Mammary microvascular endothelial cell (primary cell): Measurements from ENCODE around the gene TFCP2. TPM values are rescaled to one million over a fixed set of nuclear protein-coding genes. Genes with fewer than 3 reads are reported as not detected.

ENCODE experiments used
- total RNA-seq: library from RNA; depleted of rRNA; stranded (reverse); fragments of >200 nt; gene quantifications from 2 replicates; pipeline ENCODE4 v1.2.3, GENCODE V29; 2015

Gene TFCP2
- total RNA-seq, result 8.3 and 9.5 TPM in 2 replicates

GRCh38 chr12:51172515-51173431 lies at the start of gene TFCP2:
TSS of gene TFCP2 (minus strand) at chr12:51173135. CDS start at chr12:51172422, 713 bp downstream.

DNA sequence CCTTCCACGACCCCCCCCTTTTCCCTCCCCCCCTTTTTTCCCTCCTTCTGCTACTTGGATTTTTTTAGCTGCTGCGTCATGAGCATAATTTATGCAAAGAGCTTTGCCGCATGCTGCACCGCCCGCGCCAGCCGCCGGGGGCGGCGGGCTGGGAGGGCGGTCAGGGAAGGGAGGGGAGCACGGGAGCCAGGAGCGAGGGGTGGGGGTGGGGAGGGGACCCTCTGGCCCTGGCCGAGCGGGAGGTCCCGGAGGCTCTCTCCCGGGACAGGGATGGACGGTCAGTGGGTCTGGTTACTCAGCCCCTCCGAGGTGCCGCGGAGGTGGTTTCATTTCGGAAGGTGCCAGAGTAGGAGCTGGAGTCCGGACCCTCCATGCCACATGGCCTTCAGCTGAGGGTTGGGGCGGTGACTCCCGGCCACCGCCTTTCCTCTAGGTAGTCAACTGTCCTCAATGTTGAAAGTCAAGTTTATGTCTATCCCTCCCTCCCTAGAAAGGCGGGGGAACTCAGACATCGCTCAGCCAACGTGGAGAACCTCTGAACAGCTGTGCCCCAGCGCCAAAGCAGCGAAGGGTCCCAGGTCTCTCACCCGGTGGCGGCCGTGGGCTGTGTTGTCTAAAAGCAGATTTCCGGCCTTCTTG lies 45.2 kb upstream of the TFCP2 start, which contains the start of gene POU6F1:
Gene POU6F1 (minus strand): TSS at position 95 of the 639 bp plus-strand sequence. CDS start 11,226 bp downstream, outside the sequence.

DNA sequence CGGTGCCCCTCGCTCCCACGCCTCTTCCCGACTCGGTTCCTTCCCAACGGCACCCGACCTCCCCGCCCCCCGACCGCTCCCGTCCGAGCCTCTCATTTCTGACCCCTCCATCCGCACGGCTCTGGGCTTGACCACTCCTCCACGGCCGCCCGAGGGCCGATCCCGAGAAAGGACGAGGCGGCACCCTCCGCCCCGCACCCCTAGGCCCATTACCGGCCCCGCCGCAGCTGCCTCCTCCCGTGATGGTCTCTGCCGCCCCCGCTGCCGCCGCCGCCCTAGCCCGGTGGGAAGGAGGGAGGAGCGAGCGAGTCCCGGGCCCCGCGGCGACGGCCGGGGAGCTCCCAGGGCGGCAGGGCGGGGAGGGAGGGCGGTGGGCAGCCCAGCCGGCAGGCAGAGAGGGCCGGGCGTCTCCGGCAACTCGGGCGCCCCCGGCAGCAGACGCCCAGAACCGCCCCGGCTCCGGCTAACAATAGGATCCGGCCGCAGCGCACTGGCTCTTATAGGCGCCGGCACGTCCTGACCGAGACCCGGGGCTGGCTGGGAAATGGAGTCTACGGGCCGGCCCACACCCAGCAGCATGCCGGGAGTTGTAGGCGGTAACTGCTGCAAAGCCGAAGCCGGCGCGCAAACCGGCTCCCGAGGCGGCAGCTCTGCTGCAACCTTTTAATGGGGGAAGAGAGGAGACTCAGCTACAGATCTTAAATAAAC lies 89.7 kb downstream of the TFCP2 start, which contains the start of gene CSRNP2:
Gene CSRNP2 (minus strand): TSS at position 471 of the 708 bp plus-strand sequence. CDS start 7,035 bp downstream, outside the sequence.

DNA sequence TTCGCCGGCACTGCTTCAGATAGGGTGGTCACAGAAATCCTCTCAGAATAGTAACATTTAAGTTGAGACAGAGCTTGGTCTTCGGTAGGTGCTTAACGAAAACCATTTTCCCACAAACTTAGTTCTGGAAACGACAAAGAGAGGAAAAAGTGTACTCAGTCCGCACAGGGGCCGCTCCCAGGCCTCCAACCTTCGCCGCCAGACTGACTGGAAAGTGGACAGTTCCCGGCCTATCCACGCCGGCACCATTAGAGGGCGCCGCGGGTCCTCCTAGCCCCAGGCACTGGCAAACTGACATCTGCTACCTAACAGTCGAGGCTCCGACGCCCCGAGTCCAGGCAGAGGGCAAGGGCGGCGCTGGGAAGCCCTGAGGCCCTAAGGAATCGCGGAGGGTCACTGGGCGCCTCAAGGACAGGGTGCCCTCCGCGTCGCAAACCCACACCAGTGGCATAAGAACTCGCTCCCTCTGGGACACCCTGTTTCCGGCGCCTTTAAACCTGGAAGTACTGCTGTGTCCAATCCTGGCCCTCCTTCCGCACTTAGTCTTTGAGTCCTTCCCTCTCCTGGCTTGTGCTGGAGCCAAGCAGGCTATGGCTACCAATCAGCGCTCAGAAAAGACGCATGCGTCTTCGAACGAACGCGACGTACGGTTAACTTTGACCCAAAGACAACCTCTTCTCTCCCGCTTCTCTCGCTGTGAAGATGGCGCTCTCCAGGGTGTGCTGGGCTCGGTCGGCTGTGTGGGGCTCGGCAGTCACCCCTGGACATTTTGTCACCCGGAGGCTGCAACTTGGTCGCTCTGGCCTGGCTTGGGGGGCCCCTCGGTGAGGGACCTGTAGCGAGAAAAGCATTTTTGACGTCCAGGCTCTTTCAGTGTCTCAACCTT lies 125.0 kb downstream of the TFCP2 start, which contains the start of gene LETMD1:
Gene LETMD1 (plus strand): TSS at position 673 of the 886 bp plus-strand sequence. CDS start 30 bp downstream, at position 703.

Other genes with a start within 250 kb of the TFCP2 start
- gene HIGD1C, start 220.6 kb downstream of the TFCP2 start, total RNA-seq, result not detected in 2 replicates
- gene SLC11A2, start 146.8 kb downstream of the TFCP2 start, total RNA-seq, result 20.5 and 23.7 TPM in 2 replicates
- 15.1 and 15.3 TPM in 2 replicates for gene LETMD1, start 124.8 kb downstream of the TFCP2 start, total RNA-seq
- gene CSRNP2, start 89.5 kb downstream of the TFCP2 start, total RNA-seq, result 15.0 and 19.2 TPM in 2 replicates
- 1.5 and 1.9 TPM in 2 replicates for gene POU6F1, start 44.9 kb upstream of the TFCP2 start, total RNA-seq
- gene DAZAP2, start 65.7 kb upstream of the TFCP2 start, total RNA-seq, result 210 and 217 TPM in 2 replicates
- 36.0 and 40.8 TPM in 2 replicates for gene SMAGP, start 97.3 kb upstream of the TFCP2 start, total RNA-seq
- not detected in 2 replicates for gene BIN2, start 151.0 kb upstream of the TFCP2 start, total RNA-seq
- gene CELA1, start 173.5 kb upstream of the TFCP2 start, total RNA-seq, result not detected in 2 replicates
- gene GALNT6, start 218.3 kb upstream of the TFCP2 start, total RNA-seq, result 64.8 and 94.2 TPM in 2 replicates